NCI-H1930 (cell line): ENCODE data around the gene KIDINS220.
"Not testable (repeated sequence)": the region's sequence is repeated elsewhere in the genome, so short reads cannot be mapped to it uniquely, and the experiment has no call there.

Experiments used
- DNase-seq, 2 experiments: peaks; one replicate each; lab custom pipeline; 2025; lab: John Stamatoyannopoulos, UW

KIDINS220 gene

DNA sequence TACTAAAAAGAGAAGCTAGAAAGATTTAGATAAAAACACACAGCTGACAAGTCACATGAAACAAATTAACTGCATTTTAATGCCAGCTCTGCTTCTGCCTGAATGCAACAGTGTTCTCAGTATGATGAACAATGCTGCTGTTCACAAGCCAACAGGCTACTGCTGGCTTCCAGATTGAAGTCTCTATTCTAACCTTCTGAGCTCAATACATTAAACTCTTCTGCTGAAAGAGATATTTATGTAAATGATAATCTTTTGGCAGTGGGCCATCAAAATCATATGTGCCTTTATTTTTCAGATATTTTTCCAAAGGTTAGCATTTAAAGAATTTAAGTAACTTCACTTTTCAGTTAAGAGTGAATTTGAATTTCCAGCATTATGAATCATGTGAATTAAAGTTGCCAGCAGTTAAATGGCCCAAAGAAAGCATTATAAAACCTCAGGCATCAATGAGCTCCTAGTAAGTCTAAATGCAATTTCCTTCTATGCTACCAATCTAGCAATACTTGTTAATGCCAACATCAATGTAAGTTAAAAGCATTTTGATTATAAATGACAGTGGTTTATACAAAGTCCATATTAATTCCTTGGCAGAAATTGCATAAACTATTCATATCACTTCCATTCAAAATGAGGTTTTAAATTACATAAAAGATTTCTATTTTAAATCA lies 83.2 kb downstream of the KIDINS220 start:
- no peak for DNase-seq

- DNase-seq: peak in 1 of 2 experiments; percentile 18
Observed at GRCh38 chr2:8753609-8754008, 83.8 kb downstream of the KIDINS220 start.

DNA sequence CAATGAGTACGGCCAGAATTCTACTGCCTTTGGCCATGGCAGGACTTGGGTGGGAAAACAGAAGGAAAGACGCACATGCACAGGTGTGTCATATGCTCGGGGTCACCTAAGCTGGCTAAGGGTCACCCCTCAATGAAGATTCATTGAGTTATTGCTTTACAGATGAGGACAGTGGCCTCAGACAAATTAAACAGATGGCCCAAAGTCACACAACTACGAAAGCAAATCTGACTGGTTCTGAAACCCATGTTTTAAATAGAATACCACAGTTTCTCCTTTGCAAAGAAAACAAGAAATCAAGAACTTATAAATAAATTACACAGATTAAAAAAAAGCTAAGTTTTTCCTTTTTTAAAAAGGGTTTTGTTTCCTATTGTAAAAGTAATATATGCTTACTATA lies 85.0 kb downstream of the KIDINS220 start:
- DNase-seq: no peak

- no peak for DNase-seq
Observed at GRCh38 chr2:8750221-8750620, 87.2 kb downstream of the KIDINS220 start.

DNA sequence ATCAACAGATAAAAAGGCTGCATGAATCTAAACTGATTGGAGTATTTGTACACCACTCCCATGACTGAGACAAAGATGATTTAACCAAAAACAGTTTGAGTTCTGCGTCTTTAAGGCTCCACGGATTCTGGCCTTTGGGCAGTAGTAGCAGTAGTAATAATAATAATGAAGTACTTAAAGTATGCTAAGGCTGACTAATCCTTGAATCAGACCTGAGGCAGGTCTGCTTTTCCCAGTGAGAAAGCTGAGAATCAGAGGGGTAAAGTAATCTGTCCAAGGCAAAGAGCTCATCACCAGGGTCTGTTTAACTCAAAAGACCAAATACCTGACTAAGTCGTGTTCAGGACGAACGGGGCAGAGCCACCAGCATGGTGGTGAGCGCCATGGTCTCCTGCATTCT lies 94.2 kb downstream of the KIDINS220 start:
- DNase-seq: no peak

DNA sequence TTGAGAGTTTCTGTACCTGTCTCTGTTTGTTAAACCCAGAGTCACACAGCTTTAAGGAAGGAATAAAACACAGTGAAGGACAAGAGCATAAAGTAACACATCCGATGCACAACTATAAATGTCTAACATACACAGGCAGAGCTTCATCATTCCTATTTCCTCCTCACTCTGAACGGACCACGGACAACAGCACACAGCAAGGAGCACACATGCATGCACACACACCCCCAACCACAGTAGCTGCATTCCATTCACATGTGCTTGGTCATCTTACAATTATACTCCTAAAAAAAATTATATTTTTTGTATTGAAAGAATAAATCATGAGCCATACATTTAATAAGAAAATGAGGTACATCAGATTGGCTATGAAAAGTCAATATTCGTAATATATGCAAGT lies 97.3 kb downstream of the KIDINS220 start:
- no peak for DNase-seq

GRCh38 chr2:8737571-8738175 lies 99.7 kb downstream of the KIDINS220 start:
- DNase-seq: no peak

- DNase-seq: no peak
Observed at GRCh38 chr2:8732601-8733000, 104.8 kb downstream of the KIDINS220 start.

- no peak for DNase-seq
Observed at GRCh38 chr2:8729939-8730338, 107.5 kb downstream of the KIDINS220 start.

- not testable (repeated sequence) for DNase-seq
Observed at GRCh38 chr2:8729101-8729500, 108.3 kb downstream of the KIDINS220 start.

- no peak for DNase-seq
Observed at GRCh38 chr2:8728305-8729015, 109.0 kb downstream of the KIDINS220 start.

GRCh38 chr2:8725838-8726237 lies 111.6 kb downstream of the KIDINS220 start:
- no peak for DNase-seq

DNA sequence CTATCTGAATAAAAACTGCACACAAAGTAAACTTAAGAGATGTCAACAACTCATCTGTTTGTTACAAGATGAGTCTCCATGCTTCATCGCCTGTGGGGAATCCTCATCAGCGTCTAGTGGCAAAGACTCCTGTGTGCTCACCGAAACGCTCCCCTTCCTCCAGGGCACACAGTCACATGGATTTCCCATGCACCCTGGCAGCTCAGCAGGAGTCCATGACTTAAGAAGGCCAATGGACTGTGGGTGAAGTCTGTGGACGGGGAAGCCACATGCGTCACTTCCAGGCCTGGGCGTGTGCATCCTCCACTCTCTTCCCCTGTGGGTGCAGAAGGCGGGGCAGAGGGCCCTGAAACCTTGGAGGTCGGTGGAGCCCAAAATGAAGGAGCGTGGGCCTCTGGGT lies 114.4 kb downstream of the KIDINS220 start:
- DNase-seq: no peak

GRCh38 chr2:8721410-8721809 lies 116.0 kb downstream of the KIDINS220 start:
- no peak for DNase-seq

DNA sequence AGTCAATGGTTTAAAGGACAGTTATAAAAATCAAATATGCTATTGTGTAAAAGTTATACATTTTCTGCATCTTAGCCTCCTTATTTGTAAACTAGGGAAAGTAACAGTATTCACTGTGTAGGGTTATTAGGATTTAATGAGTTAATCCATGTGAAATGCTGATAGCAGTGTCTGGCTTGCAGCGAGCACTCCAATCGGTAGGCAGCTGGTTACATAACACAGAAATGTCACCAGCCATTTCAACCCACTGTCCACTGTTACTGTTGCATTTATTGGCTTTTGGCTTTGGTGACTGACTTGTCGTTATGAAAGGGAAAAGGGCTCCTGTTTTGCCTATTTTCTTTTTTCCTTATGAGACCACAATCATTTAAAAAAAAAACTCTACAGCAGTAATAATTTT lies 116.7 kb downstream of the KIDINS220 start:
- no peak for DNase-seq

DNA sequence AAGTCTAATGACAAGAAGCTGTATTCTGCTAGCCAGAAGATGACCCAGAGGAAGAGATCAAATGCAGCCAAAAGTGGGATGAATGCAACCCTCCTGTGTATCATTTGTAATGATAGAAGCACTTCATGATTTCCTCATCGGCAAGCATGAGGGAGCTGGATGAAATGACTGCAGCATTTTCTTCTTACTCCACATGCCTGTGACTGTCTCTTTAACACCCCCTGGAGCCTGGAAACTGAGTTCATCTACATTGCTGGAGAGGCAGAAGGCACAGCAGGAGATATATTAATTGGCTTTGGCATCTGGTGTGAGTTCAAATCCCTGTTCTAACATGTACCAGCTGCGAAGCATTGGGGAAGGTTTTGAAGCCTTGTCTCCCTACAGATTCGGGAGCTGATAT lies 117.9 kb downstream of the KIDINS220 start:
- no peak for DNase-seq

- no peak for DNase-seq
Observed at GRCh38 chr2:8714971-8715370, 122.4 kb downstream of the KIDINS220 start.

DNA sequence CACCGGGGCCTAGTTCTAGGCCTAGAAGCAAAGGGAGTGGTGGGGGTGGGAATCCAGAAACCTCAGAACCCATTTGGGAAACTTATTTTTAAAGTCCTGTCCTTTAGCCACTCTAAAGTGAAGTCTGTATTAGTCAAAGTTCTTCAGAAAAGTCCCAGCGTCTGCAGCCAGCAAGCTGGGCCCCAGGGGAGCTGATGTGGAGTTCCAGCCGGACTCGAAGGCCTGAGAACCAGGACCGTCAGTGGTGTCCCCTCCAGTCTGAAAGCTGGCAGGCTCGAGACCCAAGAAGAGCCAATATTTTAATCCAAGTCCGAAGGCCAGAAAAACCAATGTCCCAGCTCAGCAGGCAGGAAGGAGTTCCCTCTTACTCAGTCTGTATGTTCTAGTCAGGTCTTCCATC lies 123.1 kb downstream of the KIDINS220 start:
- no peak for DNase-seq

DNA sequence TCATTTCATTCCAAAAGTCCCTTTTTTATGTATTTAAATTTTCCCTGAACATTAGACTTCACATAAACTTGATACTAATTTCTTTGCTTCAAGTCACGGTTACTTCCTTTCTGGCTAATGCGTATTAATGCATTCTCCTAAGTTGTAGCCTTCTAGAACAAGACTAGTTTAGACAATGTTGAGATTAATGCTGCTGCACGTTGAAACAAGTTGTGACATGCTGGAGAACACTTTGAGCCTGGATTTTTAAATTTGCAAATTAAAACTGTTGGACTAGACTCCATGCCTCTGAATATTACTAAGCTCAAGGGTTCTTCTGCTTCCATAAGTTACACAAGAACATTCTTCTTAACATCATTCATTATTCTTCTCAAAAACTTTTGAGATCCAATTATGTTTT lies 126.5 kb downstream of the KIDINS220 start:
- DNase-seq: no peak

DNA sequence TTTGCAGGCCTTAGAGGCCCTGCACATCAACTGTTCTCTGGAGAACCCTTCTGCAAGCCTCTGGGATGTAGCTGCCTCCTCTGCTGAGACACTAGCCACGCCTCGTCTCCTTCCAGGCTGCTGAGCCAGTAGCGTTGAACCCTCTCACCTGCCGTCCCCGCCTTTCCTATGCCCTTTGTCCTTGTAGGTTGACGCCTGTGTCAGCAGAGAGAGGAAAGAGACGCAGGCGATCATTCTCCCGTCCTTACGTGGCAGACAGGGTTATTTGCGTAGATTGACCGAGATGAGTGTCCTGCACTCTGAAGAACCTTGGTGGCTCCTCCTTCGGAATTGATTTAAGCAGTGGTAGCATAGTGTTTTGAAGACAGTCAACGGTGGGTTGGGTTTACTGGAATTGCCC lies 127.8 kb downstream of the KIDINS220 start:
- no peak for DNase-seq

- no peak for DNase-seq
Observed at GRCh38 chr2:8704906-8705305, 132.5 kb downstream of the KIDINS220 start.

- DNase-seq: no peak
Observed at GRCh38 chr2:8701681-8702379, 135.6 kb downstream of the KIDINS220 start.

GRCh38 chr2:8699839-8700238 lies 137.6 kb downstream of the KIDINS220 start:
- no peak for DNase-seq
